Activated T-helper 1 cell treated with anti-CD3 and anti-CD28 coated beads, Interleukin-2, amount 50 U/mL, for 16 hours (primary cell): ENCODE measurements around the gene LRPAP1.

ENCODE experiments used
- DNase-seq, 2 donors: peaks; one replicate each; pipeline ENCODE4 v3.0.0-alpha.2; 2020; ENCODE audit warnings: low read depth in 1 of 2, low spot score in 1 of 2

The LRPAP1 gene

DNA sequence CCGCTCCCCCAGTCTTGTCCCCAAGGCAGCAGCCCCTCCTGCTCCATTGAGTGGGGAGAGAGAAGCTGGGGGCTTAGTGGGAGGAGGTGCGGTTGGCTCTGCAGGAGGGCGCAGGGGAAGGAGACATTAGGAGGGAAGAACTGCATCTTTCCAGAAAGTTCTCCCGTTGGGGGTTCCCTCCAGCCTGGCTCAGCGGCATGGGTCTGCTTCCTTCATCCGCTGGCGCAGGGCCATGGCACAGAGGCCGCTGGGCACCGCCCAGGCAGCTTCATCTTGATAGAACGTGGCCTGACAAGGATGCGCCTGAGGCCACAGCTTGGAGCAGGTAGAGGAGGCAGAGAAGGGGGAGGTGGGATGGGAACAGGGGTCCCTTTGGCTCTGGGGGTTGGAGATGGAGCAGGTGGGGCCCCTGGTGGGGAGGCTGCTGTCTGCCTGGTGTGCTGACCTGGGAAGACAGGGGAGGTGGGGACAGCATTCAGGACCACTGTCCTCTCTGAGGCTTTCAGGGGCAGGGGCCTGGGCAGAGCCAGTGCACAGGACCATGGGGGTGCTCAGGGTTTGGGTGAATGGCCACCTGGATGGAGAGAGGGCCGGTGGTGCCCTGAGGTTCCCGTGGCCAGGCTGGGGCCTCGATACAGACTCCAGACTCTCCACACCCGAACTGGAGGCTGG, 57.0 kb downstream of the LRPAP1 start:
- no peak for DNase-seq

DNA sequence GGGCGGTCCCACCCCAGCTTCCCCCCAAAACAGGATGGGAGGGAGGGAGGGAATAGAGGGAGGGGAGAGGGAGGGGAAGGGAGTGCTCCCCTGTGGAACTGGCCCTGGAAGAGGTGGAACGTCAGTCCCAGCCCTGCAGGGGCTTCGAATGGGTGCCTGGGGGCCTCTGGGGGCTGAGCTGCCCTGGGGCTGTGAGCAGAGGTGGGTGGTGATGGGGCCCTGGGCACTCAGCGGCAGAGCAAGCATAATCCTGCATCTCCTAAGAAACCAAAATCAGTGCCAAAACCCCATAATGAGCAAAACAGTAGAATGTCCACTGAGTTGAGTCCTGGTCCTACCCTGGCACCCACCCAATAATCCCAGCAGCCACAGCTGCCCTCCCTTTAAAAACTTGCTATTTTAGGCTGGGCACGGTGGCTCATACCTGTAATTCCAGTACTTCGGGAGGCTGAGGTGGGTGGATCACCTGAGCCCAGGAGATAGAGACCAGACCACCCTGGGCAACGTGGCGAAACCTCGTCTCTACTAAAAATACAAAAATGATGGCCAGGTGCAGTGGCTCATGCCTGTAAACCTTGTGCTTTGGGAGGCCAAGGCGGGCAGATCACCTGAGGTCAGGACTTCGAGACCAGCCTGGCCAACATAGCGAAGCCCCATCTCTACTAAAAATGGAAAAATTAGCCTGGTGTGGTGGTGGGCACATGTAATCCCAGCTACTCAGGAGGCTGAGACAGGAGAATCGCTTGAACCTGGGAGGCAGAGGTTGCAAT, 58.0 kb downstream of the LRPAP1 start:
- no peak for DNase-seq

DNA sequence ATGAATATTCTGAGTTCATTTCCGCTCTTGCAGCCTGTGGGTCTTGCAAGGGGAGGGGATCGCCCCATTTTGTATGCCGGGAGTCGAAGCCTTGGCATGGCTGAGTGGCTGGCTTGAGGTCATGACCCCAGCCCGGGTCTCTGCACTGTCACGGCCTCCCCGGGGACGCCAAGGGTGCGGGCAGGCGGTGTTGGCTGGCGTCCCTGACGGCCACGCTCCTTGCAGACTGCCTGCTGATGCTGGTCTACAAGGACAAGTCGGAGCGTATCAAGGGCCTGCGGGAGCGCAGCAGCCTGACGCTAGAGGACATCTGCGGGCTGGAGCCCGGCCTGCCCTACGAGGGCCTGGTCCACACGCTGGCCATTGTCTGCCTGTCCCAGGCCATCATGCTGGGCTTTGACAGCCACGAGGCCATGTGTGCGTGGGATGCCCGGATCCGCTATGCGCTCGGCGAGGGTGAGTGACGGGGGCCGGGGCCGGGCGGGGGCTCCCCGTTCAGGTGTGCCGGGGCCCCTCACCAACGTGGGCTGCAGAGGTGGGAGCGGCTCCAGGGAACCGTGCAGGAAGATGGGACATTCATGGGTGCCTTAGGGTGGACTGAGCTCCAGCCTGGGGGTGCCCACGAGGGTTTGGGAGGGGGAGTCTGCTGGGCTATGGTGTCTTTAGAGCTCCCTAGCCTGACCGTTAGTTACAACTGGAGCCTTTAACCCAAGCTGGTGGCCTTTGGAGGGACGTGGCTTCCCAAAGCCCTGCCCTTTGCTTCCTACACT, 58.9 kb downstream of the LRPAP1 start:
- no peak for DNase-seq

DNA sequence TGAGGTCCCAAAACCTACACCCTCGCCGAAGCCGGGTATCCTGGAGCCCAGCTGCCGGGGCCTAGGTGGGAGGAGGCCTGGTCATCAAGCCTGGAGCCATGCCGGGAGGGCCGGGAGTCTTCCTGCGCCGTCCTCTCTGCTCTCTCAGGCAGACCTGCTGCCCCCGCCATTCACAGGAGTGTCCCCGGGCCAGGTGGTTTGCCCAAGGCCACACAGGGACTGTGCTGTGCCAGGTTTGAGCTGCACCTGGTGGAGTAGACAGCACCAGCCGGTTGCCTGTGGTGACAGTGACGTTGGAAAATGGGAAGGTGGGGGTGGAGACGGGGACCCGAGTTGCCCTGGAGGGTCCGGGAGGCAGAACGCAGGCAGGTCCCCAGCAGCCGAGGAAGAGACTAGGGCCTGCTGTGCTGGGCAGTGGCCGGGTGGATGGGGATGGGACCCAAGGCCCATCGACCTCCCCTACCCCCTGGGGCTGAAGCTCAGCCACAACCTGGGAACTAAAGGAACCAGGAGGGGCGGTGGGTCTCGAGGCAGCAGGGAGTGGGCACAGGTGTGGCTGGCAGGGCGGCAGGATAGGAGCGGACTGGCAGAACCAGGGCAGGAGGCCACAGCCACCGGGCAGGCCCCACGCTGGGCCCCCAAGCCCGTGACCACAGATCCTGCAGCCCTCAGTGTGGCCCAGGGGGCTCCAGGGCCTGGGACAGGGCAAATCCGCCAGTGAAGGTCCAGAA, 59.6 kb downstream of the LRPAP1 start:
- no peak for DNase-seq

DNA sequence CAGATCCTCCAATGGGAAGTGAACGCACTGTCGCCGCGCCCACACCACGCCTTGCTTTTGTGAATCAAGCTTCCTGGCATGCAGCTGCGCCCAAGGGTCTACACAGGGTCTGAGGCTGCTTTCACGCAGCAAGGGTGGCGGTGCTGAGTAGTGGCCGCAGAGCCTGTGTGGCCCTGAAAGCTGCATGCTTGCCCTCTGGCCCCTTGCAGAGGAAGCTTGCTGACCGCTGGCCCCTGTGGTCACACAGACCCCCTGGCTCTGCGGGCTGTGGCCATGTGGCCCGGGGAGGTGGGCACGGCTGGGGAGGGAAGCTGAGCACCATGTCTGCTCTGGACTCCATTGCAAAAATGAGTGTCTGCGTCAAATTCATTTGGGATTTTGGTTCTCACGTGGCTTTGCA, 60.3 kb downstream of the LRPAP1 start:
- DNase-seq = no peak

DNA sequence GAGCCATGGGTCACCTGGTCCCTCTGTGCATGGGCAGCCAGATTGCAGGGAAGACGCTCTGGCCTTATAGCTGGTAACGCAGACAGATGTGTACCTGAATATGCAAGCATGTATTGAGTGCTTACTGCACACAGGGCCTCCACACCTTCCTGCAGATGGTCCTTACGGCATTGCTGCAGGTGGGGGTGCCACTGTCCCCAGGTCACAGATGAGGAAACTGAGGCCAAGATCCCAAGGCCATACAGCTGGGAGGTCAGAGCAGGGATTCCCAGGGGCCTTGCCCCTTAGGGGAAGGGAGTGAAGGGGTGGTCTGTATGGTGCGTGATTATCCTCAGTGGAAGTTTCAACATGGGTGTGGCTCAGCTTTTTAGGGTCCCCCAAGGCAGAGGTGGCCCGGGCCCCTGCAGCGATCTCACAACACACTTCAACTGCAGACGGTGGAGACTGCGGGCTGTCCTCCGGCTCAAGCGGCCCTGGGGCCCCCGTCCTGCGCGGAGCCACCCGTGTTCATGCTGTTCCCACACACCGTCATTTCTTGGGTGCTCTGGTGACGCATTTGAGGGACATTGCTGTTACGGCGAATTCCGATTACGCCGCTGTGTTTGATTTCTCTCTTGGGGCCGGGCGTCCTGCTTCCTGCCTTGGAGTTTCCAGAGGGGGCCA, 61.0 kb downstream of the LRPAP1 start:
- DNase-seq = no peak

DNA sequence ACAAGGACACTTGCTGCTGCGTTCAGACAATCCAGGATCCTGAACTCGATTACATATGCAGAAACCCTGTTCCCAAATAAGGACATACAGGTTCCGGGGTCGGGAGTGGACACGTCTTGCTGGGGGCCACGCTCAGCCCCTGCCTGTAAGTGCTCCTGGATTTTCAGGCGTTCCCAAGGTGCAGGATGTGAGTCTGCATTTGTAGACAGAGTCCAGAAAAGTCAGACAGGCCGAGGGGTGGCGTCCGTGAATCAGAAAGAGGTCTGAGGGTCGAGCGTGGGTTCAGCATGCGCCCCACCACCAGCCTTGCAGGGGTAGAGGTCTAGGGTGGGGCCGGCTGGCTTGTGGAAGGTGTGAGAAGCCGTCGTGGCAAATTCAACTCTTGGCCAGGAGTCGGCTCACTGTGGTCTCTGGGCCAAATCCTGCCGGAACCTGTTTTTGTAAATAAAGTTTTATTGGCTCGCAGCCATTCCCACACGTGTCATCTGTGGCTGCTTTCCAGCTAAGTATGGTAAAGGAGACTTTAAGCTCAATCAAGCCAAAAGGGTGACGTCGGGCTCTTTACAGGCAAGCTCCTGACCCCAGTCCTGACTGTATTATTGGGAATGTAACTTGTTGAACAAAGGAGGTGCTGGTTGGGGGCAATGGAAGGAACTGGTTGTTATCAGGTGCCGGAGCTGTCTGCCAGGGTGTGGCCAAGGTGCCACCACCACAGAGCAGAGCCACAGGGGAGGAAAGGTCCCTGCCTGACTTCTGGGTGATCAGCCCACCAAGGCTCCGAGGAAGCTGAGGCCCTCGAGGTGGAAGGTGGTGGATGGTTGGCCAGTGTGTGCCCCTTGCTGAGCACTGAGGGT, 61.8 kb downstream of the LRPAP1 start:
- no peak for DNase-seq

DNA sequence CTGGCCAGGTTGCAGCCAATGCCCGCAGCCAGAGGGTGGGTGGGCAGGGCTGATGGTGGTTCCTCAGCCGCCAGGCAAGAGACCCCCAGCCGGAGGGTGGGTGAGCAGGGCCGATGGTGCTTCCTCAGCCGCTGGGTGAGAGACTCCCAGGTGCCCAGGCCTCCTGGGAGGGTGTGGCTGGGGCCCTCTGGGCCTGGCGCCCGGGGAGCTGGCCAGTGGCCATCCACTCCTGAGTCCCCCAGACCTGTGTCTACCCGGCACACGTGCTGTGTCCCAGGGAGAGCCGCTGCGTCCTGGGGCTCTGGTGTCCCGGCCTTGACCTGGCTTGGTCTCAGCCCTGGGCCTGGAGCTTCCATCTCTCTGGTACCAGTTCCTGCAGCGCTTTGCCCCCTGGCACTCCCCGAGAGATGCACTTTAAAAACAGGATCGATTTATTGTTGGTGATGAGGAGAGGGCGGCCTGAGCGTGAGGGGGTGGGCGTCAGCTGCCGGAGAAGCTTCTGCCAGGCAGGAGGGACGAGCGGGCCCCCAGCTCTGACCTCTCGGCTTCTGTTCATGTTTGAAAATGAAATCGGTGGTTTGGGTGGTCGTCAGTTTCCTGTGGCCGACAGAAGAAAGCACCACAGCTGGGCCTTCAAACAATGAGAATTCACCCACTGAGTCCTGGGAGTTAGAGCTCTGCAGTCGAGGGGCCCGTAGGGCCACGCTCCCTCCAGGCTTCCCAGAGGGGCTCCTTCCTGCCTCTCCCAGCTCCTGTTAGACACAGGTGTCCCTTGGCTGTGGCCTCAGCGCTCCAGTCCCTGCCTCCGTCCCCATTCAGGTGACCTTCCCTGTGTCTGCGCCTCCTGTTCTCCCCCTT, 62.6 kb downstream of the LRPAP1 start:
- no peak for DNase-seq

DNA sequence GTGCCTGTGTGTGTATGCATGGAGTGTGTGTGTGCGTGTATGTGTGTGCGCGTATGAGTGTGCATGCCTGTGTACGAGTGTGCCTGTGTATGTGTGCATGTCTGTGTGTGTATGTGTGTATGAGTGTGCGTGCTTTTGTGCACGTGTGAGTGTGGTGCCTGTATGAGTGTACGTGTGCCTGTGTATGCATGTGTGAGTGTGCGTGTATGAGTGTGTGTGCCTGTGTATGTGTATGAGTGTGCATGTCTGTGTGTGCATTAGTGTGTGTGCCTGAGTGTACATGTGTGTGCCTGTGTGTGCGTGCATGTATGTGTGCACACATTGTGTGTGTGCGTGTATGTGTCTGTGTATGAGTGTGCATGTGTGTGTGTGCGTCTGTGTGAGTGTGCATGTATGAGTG, 63.4 kb downstream of the LRPAP1 start:
- DNase-seq = no peak

DNA sequence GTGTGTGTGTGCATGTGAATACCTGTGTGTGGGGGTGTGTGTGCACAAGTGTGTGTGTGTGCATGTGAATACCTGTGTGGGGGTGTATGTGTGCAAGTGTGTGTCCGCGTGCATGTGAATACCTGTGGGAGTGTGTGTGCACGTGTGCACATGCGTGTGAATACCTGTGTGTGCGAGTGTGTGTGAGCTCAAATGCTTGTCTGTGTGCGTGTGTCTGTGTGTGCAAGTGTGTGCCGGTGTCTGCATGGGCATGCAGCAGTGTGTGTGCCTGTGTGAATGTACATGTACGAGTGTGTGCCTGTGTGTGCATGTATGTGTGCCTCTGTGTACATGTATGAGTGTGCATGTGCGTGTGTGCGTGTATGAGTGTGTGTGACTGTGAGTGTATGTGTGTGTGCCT, 64.1 kb downstream of the LRPAP1 start:
- DNase-seq = no peak

DNA sequence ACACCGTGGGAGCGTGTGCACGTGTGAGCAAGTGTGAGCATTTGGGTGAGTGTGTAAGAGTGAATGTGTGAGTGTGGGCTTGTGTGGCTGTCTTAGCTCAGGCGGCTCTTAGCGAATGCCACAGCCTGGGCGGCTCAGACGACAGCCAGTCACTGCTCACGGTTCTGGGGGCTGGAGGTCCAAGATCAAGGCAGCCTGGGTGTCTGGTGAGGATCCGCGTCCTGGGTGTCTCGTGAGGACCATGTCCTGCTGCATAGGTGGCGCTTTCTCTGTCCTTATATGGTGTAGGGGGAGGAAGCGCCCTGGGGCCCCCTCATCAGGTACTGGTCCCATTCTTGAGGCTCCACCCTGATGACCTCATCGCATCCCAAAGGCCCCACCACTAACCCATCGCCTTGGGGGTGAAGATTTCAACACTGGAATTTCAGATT, 64.6 kb downstream of the LRPAP1 start:
- DNase-seq = no peak

DNA sequence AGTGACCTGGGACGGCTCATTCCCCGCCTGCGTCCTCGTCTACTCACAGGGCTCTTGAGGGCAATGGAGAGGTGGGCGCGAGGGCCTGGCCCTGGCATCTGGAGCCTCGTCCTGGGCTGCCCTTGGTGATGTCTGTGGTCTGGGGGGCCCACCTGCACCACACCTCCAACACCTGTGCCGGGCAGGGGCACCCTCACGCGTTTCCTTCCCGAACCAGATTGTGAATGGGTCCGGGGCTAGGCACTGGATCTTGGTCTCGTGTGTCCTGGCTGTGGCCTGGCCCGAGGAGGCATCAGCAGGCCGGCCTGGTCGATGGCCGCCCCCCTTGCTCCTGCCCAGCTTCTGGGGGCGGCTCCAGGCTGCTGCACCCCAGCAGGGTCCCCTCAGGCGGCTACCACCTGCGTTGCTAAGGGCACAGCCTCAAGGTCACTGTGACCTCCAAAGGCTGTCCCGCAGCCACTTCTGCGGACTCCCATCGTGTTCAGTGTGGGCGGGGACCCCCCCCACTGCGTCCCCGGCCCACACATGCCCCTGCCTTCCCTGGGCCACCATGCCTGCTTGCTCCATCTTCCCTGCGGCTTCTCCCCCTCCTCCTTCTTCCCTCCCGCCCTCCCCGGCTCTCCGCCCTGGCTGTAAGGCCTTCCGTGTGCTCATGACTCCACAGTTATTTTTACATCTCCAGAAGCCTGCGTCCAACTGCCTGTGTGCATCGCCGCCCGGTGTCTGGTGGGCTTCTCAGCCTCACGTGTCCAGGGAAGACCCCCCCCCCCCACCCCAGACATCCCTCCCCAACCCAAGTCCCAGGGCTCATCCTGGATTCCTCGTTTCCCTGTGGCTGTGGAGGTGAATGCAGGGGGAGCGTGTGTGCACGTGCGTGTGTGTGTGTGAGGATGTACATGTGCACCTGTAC, 65.3 kb downstream of the LRPAP1 start:
- DNase-seq = no peak

DNA sequence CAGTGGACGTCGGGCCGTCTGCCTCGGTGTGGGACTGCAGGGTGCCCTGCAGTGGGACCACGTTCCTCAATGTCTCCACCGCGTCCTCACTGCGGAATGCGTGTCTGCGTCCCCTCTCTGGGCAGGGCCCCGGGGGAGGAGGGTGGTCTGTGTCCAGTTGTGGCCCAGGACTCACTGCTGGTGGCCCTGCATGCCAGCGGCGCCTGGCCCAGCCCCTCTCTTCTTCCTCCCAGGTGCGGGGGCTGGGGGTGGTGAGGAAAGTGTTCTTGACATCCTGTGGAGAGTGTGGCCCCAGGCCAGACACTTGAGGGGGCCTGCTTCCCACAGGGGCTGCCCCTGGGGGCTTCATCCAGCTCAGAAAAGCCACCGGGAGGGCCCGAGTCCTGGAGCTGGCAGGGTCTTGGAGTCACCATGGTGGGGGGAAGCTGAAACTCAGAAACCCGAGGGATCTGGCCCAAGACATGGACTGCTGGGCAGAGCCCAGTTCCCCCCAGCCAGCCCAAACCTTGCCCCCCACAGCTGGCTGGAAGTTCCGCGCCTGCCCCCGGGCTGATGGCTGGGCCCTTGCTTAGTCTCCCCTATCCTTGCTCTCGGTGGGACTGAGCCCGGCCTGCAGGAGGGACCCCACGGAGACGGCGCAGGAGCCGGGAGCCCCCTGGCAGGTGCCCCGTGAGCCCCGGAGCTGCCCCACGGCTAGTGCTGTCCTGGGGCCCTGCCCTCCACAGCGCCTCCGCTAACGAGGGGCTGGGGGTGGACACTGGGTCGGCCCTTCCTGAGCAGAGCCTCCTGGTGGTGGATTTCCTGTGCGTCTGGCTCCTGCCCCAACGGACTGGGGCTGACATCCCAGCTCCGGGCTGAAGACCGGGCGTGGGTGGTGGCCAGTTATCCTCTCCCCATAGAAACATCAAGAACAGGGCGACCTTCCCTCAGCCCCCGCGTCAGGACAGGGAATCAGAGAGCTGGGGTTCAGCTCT, 66.2 kb downstream of the LRPAP1 start:
- no peak for DNase-seq

DNA sequence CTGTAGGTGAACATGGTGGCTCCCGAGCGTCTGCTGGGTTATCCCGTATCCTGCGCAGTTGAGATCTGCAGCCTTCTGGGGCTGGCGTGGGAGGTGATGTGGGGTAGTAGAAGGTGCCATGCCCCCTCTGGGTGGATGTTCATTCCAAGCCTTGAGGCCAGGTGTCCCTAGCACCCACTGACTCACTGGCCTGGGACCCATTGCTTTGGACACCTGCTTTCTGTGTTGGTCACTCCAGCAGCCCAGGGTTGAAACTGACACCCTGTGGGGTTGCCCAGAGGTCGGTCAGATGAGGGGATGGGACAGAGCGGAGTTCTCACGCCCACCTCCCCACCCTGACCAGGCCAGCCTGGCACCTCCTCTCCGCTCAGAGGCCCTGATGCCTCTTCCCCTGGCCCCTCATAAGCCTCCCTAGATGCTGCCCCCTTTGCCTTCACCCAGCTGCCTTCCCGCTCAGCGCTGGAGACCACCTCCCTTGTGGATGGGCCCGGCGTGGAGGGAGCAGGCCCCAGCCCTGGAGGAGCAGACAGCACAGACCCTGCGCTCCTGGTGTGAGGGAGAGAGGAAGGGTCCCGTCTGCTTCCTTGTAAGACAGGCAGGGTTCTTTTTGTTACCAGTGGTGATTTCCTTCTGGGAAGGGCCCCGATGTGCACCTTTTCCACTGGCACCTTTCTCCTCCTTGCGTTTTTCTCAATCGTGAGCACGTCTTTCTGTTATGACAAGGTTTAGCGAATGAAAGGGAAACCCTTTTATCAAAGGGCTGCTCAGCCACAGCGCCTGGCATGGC, 67.1 kb downstream of the LRPAP1 start:
- no peak for DNase-seq

DNA sequence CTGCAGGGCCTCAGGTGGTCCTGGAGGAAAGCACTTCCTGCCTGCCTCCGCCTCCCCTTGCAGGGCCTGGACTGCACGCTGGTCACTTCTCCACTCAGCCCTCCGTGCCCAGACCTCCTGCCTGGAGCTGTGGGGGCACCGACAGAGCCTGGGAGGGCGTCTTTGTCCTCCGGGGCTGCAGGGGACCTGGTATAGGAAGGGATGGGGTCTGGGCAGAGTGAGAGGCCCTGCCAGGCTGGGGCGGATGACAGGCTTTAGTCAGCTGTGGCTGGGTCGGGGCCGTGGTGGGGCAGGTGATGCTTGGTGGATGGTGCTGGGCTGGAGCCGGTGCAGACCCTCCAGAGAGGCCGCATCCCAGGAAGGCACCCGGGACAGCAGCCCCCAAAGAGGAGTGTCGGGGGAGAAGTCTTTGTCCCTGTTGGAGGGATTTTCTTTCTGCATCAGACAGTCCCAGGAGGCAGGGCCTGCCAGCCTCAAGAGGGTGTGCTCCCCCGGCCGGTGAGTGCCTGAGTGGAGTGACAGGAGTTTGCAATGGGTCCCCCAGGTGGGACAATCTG, 67.8 kb downstream of the LRPAP1 start:
- no peak for DNase-seq
